HG02870 (cell line): ENCODE results near the gene GRIK4.
"Not testable (repeated sequence)": the region's sequence is repeated elsewhere in the genome, so short reads cannot be mapped to it uniquely, and the experiment has no call there.

Source experiments
- ATAC-seq: cut with Tn5 transposase; IDR thresholded peaks from one replicate; pipeline ENCODE4 v1.9.1; 2021; ENCODE audit warnings: mild to moderate bottlenecking, moderate library complexity; ENCODE audit not compliant: unreplicated experiment

Gene GRIK4

GRCh38 chr11:120568572-120569307 lies 57.2 kb downstream of the GRIK4 start:
- ATAC-seq = no peak

- ATAC-seq = no peak
These were observed 58.3 kb downstream of the GRIK4 start for GRCh38 chr11:120569861-120570260.

- no peak for ATAC-seq
These were observed 59.9 kb downstream of the GRIK4 start for GRCh38 chr11:120571476-120571875.

- ATAC-seq = no peak
These were observed 62.3 kb downstream of the GRIK4 start for GRCh38 chr11:120573756-120574354.

GRCh38 chr11:120574876-120575275 lies 63.3 kb downstream of the GRIK4 start:
- no peak for ATAC-seq

- ATAC-seq = no peak
These were observed 63.9 kb downstream of the GRIK4 start for GRCh38 chr11:120575461-120575860.

- ATAC-seq = no peak
These were observed 65.1 kb downstream of the GRIK4 start for GRCh38 chr11:120576606-120577005.

GRCh38 chr11:120577041-120577440 lies 65.5 kb downstream of the GRIK4 start:
- no peak for ATAC-seq

- no peak for ATAC-seq
These were observed 66.2 kb downstream of the GRIK4 start for GRCh38 chr11:120577624-120578363.

GRCh38 chr11:120578596-120579154 lies 67.1 kb downstream of the GRIK4 start:
- no peak for ATAC-seq

- ATAC-seq = peak; percentile 63
These were observed 68.1 kb downstream of the GRIK4 start for GRCh38 chr11:120579611-120580031.

- no peak for ATAC-seq
These were observed 69.8 kb downstream of the GRIK4 start for GRCh38 chr11:120581313-120581712.

GRCh38 chr11:120582535-120582934 lies 71.0 kb downstream of the GRIK4 start:
- not testable (repeated sequence) for ATAC-seq

- no peak for ATAC-seq
These were observed 74.5 kb downstream of the GRIK4 start for GRCh38 chr11:120586072-120586471.

GRCh38 chr11:120586728-120587127 lies 75.2 kb downstream of the GRIK4 start:
- no peak for ATAC-seq

GRCh38 chr11:120587299-120587698 lies 75.8 kb downstream of the GRIK4 start:
- no peak for ATAC-seq

- ATAC-seq = no peak
These were observed 77.8 kb downstream of the GRIK4 start for GRCh38 chr11:120589376-120589775.

- no peak for ATAC-seq
These were observed 78.9 kb downstream of the GRIK4 start for GRCh38 chr11:120590472-120590871.

- no peak for ATAC-seq
These were observed 83.2 kb downstream of the GRIK4 start for GRCh38 chr11:120594746-120595145.

- ATAC-seq = no peak
These were observed 84.0 kb downstream of the GRIK4 start for GRCh38 chr11:120595557-120595956.
